ENCODE results near the gene LSAMP.
"Not testable (repeated sequence)": the region's sequence is repeated elsewhere in the genome, so short reads cannot be mapped to it uniquely, and the experiment has no call there.

Gene LSAMP

GRCh38 chr3:116216761-116217160, 228.5 kb downstream of the LSAMP start:
- no peak for ATAC-seq
- H3K36me3 Mint-ChIP-seq, result no peaks in the 10 kb centered on the region
- no peaks in the 10 kb centered on the region for H3K4me1 Mint-ChIP-seq
- no peaks in the 10 kb centered on the region for H3K27me3 Mint-ChIP-seq
- no peak overlapping the region for H3K27ac Mint-ChIP-seq
- H3K4me3 Mint-ChIP-seq, result no peak overlapping the region
- peaks cover 2% of the 10 kb centered on the region for H3K9me3 Mint-ChIP-seq

DNA sequence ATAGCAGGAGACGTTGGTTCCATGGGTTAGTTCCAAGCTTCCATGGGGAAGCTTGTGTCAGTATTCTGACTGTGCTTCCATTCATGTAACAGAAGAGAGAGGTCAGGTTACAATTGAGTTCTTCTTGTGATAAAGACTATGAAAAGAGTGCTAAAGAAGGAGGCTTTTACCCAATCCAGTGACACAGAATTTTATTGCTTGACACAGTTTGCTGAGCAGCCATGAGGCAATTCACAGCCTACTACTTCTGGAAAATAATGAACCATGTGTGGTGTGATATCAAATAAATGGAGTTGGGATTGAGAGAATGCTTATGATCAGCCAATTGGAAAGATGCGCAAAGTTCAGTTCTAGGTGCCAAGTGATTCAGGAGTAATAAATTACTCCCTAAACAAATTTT, 233.4 kb downstream of the LSAMP start:
- Mint-ChIP-seq H3K9me3 (peaks cover 3% of the 10 kb centered on the region), H3K4me3 (no peak overlapping the region), H3K36me3 (no peaks in the 10 kb centered on the region), H3K4me1 (no peaks in the 10 kb centered on the region), H3K27me3 (no peaks in the 10 kb centered on the region), H3K27ac (no peak overlapping the region)
- no peak for ATAC-seq

GRCh38 chr3:116208830-116209229, 236.5 kb downstream of the LSAMP start:
- H3K4me3 Mint-ChIP-seq, H3K36me3 Mint-ChIP-seq, H3K27ac Mint-ChIP-seq, ATAC-seq, H3K9me3 Mint-ChIP-seq, H3K27me3 Mint-ChIP-seq, H3K4me1 Mint-ChIP-seq: not testable (repeated sequence)

GRCh38 chr3:116200956-116201690, 244.2 kb downstream of the LSAMP start:
- no peak overlapping the region for H3K27ac Mint-ChIP-seq
- H3K4me3 Mint-ChIP-seq, result no peak overlapping the region
- no peaks in the 10 kb centered on the region for H3K27me3 Mint-ChIP-seq
- H3K4me1 Mint-ChIP-seq, result no peaks in the 10 kb centered on the region
- no peaks in the 10 kb centered on the region for H3K36me3 Mint-ChIP-seq
- peaks cover 5% of the 10 kb centered on the region for H3K9me3 Mint-ChIP-seq
- no peak for ATAC-seq

DNA sequence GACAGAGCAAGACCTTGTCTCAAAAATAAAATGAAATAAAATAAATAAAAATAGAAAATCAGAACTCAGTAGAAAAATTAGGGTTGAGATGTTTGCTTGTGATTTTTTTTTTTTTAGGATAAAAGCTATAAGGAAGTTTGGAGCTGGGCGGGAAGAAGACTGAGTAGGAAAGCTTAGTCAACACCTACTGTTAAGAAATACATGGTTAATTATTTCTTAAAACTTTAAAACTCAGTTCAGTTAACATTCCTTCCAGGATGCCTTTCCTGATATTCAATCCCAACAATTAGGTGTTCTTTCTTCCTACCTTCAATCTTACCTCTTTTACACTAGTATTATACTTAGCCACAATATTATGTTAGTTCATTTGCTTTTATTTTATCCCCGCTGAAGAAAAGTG, 246.2 kb downstream of the LSAMP start:
- H3K4me1 Mint-ChIP-seq, result no peaks in the 10 kb centered on the region
- no peaks in the 10 kb centered on the region for H3K27me3 Mint-ChIP-seq
- no peak for ATAC-seq
- no peak overlapping the region for H3K27ac Mint-ChIP-seq
- no peaks in the 10 kb centered on the region for H3K36me3 Mint-ChIP-seq
- peaks cover 5% of the 10 kb centered on the region for H3K9me3 Mint-ChIP-seq
- H3K4me3 Mint-ChIP-seq, result no peak overlapping the region

GRCh38 chr3:116198087-116198486, 247.2 kb downstream of the LSAMP start:
- ATAC-seq, result no peak
- no peaks in the 10 kb centered on the region for H3K27me3 Mint-ChIP-seq
- no peak overlapping the region for H3K4me3 Mint-ChIP-seq

DNA sequence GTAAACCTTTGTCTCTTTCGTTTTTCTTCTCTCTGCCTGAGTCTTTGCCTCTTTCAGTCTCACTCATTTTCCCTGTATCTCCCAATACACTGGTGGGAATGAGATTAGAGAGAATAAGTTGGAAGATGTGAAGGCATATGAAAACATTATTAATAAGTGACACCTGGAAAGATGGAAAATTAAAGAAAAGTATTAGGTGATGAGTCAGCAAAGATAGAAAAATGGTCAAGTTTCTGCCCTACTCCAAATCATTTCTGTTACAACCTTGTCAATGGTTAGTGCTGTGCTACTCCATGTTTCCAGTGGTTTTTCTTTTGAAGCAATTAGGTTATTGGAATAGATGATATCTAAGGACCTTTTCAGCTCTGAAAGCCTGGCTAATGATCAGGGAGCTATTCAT, 252.8 kb downstream of the LSAMP start:
- Mint-ChIP-seq H3K4me3 (no peak overlapping the region), H3K36me3 (no peaks in the 10 kb centered on the region), H3K4me1 (no peaks in the 10 kb centered on the region), H3K27ac (no peak overlapping the region), H3K9me3 (no peaks in the 10 kb centered on the region), H3K27me3 (no peaks in the 10 kb centered on the region)
- ATAC-seq, result no peak

More at GRCh38 chr3:116198087-116198486, 247.2 kb downstream of the LSAMP start:
- Mint-ChIP-seq H3K36me3 (no peaks in the 10 kb centered on the region), H3K9me3 (peaks cover 5% of the 10 kb centered on the region), H3K4me1 (no peaks in the 10 kb centered on the region), H3K27ac (no peak overlapping the region)

GRCh38 chr3:116191409-116191808, 253.9 kb downstream of the LSAMP start:
- H3K9me3 Mint-ChIP-seq, result no peaks in the 10 kb centered on the region
- no peak overlapping the region for H3K27ac Mint-ChIP-seq
- H3K36me3 Mint-ChIP-seq, result no peaks in the 10 kb centered on the region
- no peaks in the 10 kb centered on the region for H3K4me1 Mint-ChIP-seq
- no peaks in the 10 kb centered on the region for H3K27me3 Mint-ChIP-seq
- no peak overlapping the region for H3K4me3 Mint-ChIP-seq
- no peak for ATAC-seq

- H3K27ac Mint-ChIP-seq, result no peak overlapping the region
- H3K4me1 Mint-ChIP-seq, result no peaks in the 10 kb centered on the region
- H3K27me3 Mint-ChIP-seq, result no peaks in the 10 kb centered on the region
- no peak for ATAC-seq
- no peaks in the 10 kb centered on the region for H3K9me3 Mint-ChIP-seq
- no peaks in the 10 kb centered on the region for H3K36me3 Mint-ChIP-seq
- H3K4me3 Mint-ChIP-seq, result no peak overlapping the region
Measured at GRCh38 chr3:116190095-116190494, 255.2 kb downstream of the LSAMP start.

GRCh38 chr3:116188231-116188785, 257.0 kb downstream of the LSAMP start:
- no peaks in the 10 kb centered on the region for H3K27me3 Mint-ChIP-seq
- no peak for ATAC-seq
- H3K27ac Mint-ChIP-seq, result no peak overlapping the region
- H3K9me3 Mint-ChIP-seq, result no peaks in the 10 kb centered on the region
- H3K4me3 Mint-ChIP-seq, result no peak overlapping the region
- H3K4me1 Mint-ChIP-seq, result no peaks in the 10 kb centered on the region
- no peaks in the 10 kb centered on the region for H3K36me3 Mint-ChIP-seq

GRCh38 chr3:116186049-116186448, 259.2 kb downstream of the LSAMP start:
- Mint-ChIP-seq H3K36me3 (no peaks in the 10 kb centered on the region), H3K4me1 (no peaks in the 10 kb centered on the region), H3K4me3 (no peak overlapping the region), H3K9me3 (no peaks in the 10 kb centered on the region), H3K27ac (no peak overlapping the region), H3K27me3 (no peaks in the 10 kb centered on the region)
- ATAC-seq, result no peak

- ATAC-seq, result no peak
- Mint-ChIP-seq H3K4me1 (no peaks in the 10 kb centered on the region), H3K27ac (no peak overlapping the region), H3K4me3 (no peak overlapping the region), H3K27me3 (no peaks in the 10 kb centered on the region), H3K36me3 (no peaks in the 10 kb centered on the region), H3K9me3 (peaks cover 4% of the 10 kb centered on the region)
Measured at GRCh38 chr3:116181159-116181558, 264.1 kb downstream of the LSAMP start.

DNA sequence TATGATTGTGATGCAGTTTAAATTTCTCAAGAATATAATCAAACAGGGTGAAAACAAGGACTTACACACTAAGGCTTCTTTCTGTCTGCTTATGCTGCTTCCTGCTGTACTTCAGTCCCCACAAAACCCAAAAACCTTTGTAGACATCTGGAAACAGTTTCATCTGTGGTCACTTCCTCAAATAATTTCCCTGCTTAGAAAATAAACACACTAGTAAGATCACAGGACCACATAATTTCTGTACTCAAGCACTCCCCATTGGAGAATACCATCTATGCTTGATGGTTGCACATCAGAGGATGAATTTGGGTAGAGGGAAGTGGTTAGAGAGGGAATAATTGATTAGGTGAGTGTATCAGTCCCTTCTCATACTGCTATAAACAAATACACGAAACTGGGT, 266.2 kb downstream of the LSAMP start:
- Mint-ChIP-seq H3K4me3 (no peak overlapping the region), H3K27ac (no peak overlapping the region), H3K4me1 (no peaks in the 10 kb centered on the region), H3K36me3 (no peaks in the 10 kb centered on the region), H3K27me3 (no peaks in the 10 kb centered on the region), H3K9me3 (peaks cover 4% of the 10 kb centered on the region)
- no peak for ATAC-seq

DNA sequence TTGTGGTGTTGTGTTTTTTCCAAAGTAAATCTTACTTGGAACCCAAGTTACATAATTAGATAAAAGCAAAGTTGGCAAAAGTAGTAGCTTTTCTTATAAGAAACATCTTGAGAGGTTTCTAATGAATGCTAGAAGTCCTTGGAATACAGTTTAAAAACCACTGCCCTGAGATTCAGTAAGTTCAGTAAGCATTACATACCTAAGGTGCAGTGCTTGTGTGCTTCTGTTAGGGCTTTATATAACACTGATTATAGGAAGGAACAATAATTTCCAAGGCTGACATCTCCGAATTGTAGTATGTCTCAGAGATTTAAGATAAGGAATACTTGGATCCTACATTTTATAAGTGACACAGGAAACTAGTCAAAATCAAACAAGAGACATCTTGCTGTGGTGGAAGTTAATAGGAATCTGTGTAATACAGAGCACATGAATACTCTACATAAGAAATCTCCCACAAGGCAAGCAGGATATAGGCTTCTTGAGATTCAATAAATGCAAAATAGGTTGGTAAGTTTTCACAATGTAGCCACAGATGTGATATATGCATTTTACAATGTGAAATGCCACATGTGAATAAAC, 268.2 kb downstream of the LSAMP start:
- Mint-ChIP-seq H3K27ac (no peak overlapping the region), H3K27me3 (no peaks in the 10 kb centered on the region), H3K4me1 (no peaks in the 10 kb centered on the region), H3K36me3 (no peaks in the 10 kb centered on the region), H3K9me3 (peaks cover 7% of the 10 kb centered on the region), H3K4me3 (no peak overlapping the region)
- no peak for ATAC-seq

DNA sequence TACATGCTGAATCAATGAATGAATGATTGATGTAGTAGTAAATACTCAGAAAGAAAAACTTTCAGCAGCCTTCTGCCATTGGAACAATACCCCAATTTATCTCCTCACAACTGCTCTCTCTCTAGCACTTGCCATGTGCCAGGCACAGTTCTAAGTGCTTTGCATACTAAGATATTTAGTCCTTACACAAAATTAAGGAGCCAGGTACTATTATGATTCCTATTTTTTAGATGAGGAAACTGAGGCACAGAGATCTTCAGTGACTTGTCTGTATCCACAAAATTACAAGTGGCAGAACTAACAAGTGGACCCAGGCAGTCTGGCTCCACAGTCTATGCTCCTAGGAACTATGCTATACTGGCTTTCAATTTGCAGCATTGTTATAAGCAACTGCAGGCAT, 279.2 kb downstream of the LSAMP start:
- no peaks in the 10 kb centered on the region for H3K4me1 Mint-ChIP-seq
- no peaks in the 10 kb centered on the region for H3K36me3 Mint-ChIP-seq
- no peak for ATAC-seq
- H3K27ac Mint-ChIP-seq, result no peak overlapping the region
- no peaks in the 10 kb centered on the region for H3K9me3 Mint-ChIP-seq
- H3K4me3 Mint-ChIP-seq, result no peak overlapping the region
- H3K27me3 Mint-ChIP-seq, result no peaks in the 10 kb centered on the region

DNA sequence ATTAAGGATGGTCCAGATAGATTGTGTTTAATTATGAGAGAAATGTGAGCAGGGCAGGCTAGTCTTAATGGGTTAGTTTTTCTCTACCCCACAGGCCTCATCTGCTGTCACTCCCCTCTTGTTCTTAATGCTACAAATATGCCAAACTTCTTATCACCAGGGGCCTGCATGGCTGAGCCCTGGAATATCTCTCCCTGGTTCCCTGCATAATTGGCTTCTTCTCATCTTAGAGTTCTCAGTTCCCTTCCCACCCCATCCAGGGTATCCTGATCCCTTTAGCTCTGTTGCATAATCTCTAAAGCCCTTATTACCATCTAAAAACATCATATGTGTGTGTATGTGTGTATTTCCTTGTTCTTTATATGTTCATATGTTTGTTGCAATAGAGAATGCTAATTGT, 279.6 kb downstream of the LSAMP start:
- H3K4me3 Mint-ChIP-seq, result no peak overlapping the region
- H3K9me3 Mint-ChIP-seq, result no peaks in the 10 kb centered on the region
- no peak for ATAC-seq
- H3K36me3 Mint-ChIP-seq, result no peaks in the 10 kb centered on the region
- H3K27ac Mint-ChIP-seq, result no peak overlapping the region
- no peaks in the 10 kb centered on the region for H3K4me1 Mint-ChIP-seq
- H3K27me3 Mint-ChIP-seq, result no peaks in the 10 kb centered on the region
